IMR-90 (cell line): Measurements from ENCODE around the gene TADA2A. TPM values are rescaled to one million over a fixed set of nuclear protein-coding genes. Genes with fewer than 3 reads are reported as not detected.

ENCODE experiments used
- ATAC-seq: fragments of 200-7000 bp; cut with Tn5 transposase; 2 replicates; pipeline ENCODE4 v1.9.1; 2020; ENCODE audit warnings: low read depth, mild to moderate bottlenecking, moderate library complexity
- BruUV-seq: library from RNA; stranded (reverse); fragments of 400-500 nt; replicated peaks from 2 replicates; lab custom pipeline; 2021; lab: Mats Ljungman, UMichigan
- CTCF ChIA-PET: fragments of 300-600 bp; formaldehyde crosslinking; extraction: SDS; loops from one replicate; lab custom pipeline; 2021; ENCODE audit warnings: antibody characterized with exemption; lab: Yijun Ruan, JAX
- POLR2A ChIA-PET: fragments of 300-600 bp; sonication (Branson Sonifier 250); formaldehyde crosslinking; loops from one replicate; lab custom pipeline; 2022; ENCODE audit warnings: antibody characterized with exemption; ENCODE audit not compliant: unreplicated experiment; lab: Charles Lee
- DNase-seq: peaks from one replicate; pipeline ENCODE4 v3.0.0; 2013
- H2AFZ ChIP-seq: replicated peaks from 2 replicates; pipeline ENCODE3; 2013; ENCODE audit warnings: low read length, mild to moderate bottlenecking; ENCODE audit not compliant: poor library complexity
- H2AK5ac ChIP-seq: 2 replicates; pipeline ENCODE4 v1.6.1; 2013; ENCODE audit warnings: low read depth, low read length, inconsistent platforms
- H2AK9ac ChIP-seq: replicated peaks from 2 replicates; pipeline ENCODE3; 2013; ENCODE audit warnings: mild to moderate bottlenecking, low read depth, low read length, moderate library complexity; ENCODE audit not compliant: poor library complexity
- H2BK120ac ChIP-seq: 2 replicates; pipeline ENCODE4 v1.6.1; 2013; ENCODE audit warnings: low read depth, low read length, inconsistent platforms
- H2BK15ac ChIP-seq: 3 replicates; pipeline ENCODE4 v1.6.1; 2013; ENCODE audit warnings: low read depth, low read length, inconsistent platforms
- H2BK20ac ChIP-seq: 2 replicates; pipeline ENCODE4 v1.6.1; 2013; ENCODE audit warnings: low read depth, mild to moderate bottlenecking, inconsistent platforms, low read length, moderate library complexity
- H2BK5ac ChIP-seq: 2 replicates; pipeline ENCODE4 v1.6.1; 2013; ENCODE audit warnings: mild to moderate bottlenecking, low read depth, low read length, inconsistent platforms; ENCODE audit not compliant: poor library complexity, severe bottlenecking
- H3K14ac ChIP-seq: replicated peaks from 2 replicates; pipeline ENCODE4 v1.6.1; 2013; ENCODE audit warnings: low read depth, low read length, inconsistent platforms
- H3K18ac ChIP-seq: 2 replicates; pipeline ENCODE4 v1.6.1; 2013; ENCODE audit warnings: low read depth, low read length, control low read depth
- H3K23ac ChIP-seq: 2 replicates; pipeline ENCODE4 v1.6.1; 2013; ENCODE audit warnings: low read depth, low read length, inconsistent platforms
- H3K27ac ChIP-seq: 2 replicates; pipeline ENCODE4 v1.5.1; 2013; ENCODE audit warnings: mild to moderate bottlenecking, control low read depth, low read length; ENCODE audit not compliant: insufficient read depth
- H3K27me3 ChIP-seq: 2 replicates; pipeline ENCODE4 v1.6.1; 2013; ENCODE audit warnings: low read length; ENCODE audit not compliant: control insufficient read depth, insufficient read depth
- H3K36me3 ChIP-seq: 2 replicates; pipeline ENCODE4 v1.6.1; 2013; ENCODE audit warnings: low read length, mixed read lengths; ENCODE audit not compliant: control insufficient read depth, insufficient read depth
- H3K4ac ChIP-seq: 2 replicates; pipeline ENCODE4 v1.6.1; 2013; ENCODE audit warnings: low read depth, low read length, inconsistent platforms
- H3K4me1 ChIP-seq: 2 replicates; pipeline ENCODE4 v1.6.1; 2013; ENCODE audit warnings: low read length, mixed read lengths; ENCODE audit not compliant: control insufficient read depth, insufficient read depth
- H3K4me2 ChIP-seq: 2 replicates; pipeline ENCODE4 v1.6.1; 2013; ENCODE audit warnings: low read depth, mild to moderate bottlenecking, control low read depth, low read length, moderate library complexity
- H3K4me3 ChIP-seq: 2 replicates; pipeline ENCODE4 v1.5.1; 2013; ENCODE audit warnings: low read depth, mild to moderate bottlenecking, control low read depth, low read length, moderate library complexity; ENCODE audit not compliant: insufficient read depth
- H3K56ac ChIP-seq: 2 replicates; pipeline ENCODE4 v1.6.1; 2013; ENCODE audit warnings: low read length, inconsistent platforms; ENCODE audit not compliant: insufficient read depth; ENCODE audit errors: extremely low read depth
- H3K79me1 ChIP-seq, 2 experiments: 2 replicates each; pipeline ENCODE4 v1.6.1; 2013; ENCODE audit warnings: low read length in 2 of 2, inconsistent platforms in 1 of 2, low read depth in 1 of 2
- H3K9ac ChIP-seq: 2 replicates; pipeline ENCODE4 v1.6.1; 2013; ENCODE audit warnings: low read depth, low read length, control low read depth
- H3K9me1 ChIP-seq: 2 replicates; pipeline ENCODE4 v1.6.1; 2013; ENCODE audit warnings: low read length, inconsistent platforms; ENCODE audit not compliant: insufficient read depth
- H3K9me3 ChIP-seq: 2 replicates; pipeline ENCODE4 v1.6.1; 2013; ENCODE audit warnings: low read length; ENCODE audit not compliant: control insufficient read depth, insufficient read depth
- H4K20me1 ChIP-seq: 2 replicates; pipeline ENCODE4 v1.6.1; 2013; ENCODE audit warnings: low read length, inconsistent platforms; ENCODE audit not compliant: insufficient read depth
- H4K5ac ChIP-seq: 2 replicates; pipeline ENCODE4 v1.6.1; 2013; ENCODE audit warnings: mild to moderate bottlenecking, low read depth, low read length, control low read depth
- H4K8ac ChIP-seq, 2 experiments: 2 replicates each; pipeline ENCODE4 v1.6.1; 2013; ENCODE audit warnings: low read depth in 2 of 2, low read length in 2 of 2, control low read depth in 1 of 2, inconsistent platforms in 1 of 2
- H4K91ac ChIP-seq: 2 replicates; pipeline ENCODE4 v1.6.1; 2013; ENCODE audit warnings: low read depth, low read length, inconsistent platforms; ENCODE audit not compliant: insufficient read depth
- BHLHE40 ChIP-seq: fragments of 150-350 bp; IDR thresholded peaks from 2 replicates; pipeline ENCODE4 v1.6.1; 2016; ENCODE audit warnings: mild to moderate bottlenecking, low read depth, low read length
- CEBPB ChIP-seq: IDR thresholded peaks from 2 replicates; pipeline ENCODE4 v1.6.1; 2012; ENCODE audit warnings: low read depth, low read length, improper control_type of control experiment
- CTCF ChIP-seq: conservative IDR thresholded peaks from 2 replicates; pipeline ENCODE4 v1.5.1; 2012; ENCODE audit warnings: mild to moderate bottlenecking, low read depth, low read length, improper control_type of control experiment
- ELK1 ChIP-seq: fragments of 150-350 bp; IDR thresholded peaks from 2 replicates; pipeline ENCODE4 v1.6.1; 2016; ENCODE audit warnings: low read depth, mild to moderate bottlenecking, low read length, moderate library complexity, borderline replicate concordance
- FOS ChIP-seq: fragments of 150-350 bp; IDR thresholded peaks from 2 replicates; pipeline ENCODE4 v1.6.1; 2016; ENCODE audit warnings: low read depth, low read length
- MAFK ChIP-seq: IDR thresholded peaks from 2 replicates; pipeline ENCODE4 v1.6.1; 2012; ENCODE audit warnings: low read depth, low read length, improper control_type of control experiment
- MAZ ChIP-seq: IDR thresholded peaks from 2 replicates; pipeline ENCODE4 v1.6.1; 2012; ENCODE audit warnings: low read depth, mild to moderate bottlenecking, low read length, improper control_type of control experiment, moderate library complexity, borderline replicate concordance
- MXI1 ChIP-seq: IDR thresholded peaks from 2 replicates; pipeline ENCODE4 v1.6.1; 2012; ENCODE audit warnings: low read depth, mild to moderate bottlenecking, low read length, moderate library complexity, borderline replicate concordance
- NFE2L2 ChIP-seq: fragments of 150-350 bp; IDR thresholded peaks from 2 replicates; pipeline ENCODE4 v1.6.1; 2016; ENCODE audit warnings: low read depth, mild to moderate bottlenecking, low read length
- POLR2A ChIP-seq: IDR thresholded peaks from 2 replicates; pipeline ENCODE4 v1.6.1; 2012; ENCODE audit warnings: mild to moderate bottlenecking, low read depth, low read length
- RAD21 ChIP-seq: IDR thresholded peaks from 2 replicates; pipeline ENCODE4 v1.6.1; 2012; ENCODE audit warnings: low read length, improper control_type of control experiment
- RCOR1 ChIP-seq: IDR thresholded peaks from 2 replicates; pipeline ENCODE4 v1.6.1; 2012; ENCODE audit warnings: mild to moderate bottlenecking, low read length, improper control_type of control experiment; ENCODE audit not compliant: insufficient replicate concordance
- RFX5 ChIP-seq: IDR thresholded peaks from 2 replicates; pipeline ENCODE4 v1.8.0; 2012; ENCODE audit warnings: low read depth, mild to moderate bottlenecking, low read length, moderate library complexity
- SMC3 ChIP-seq: fragments of 150-350 bp; IDR thresholded peaks from 2 replicates; pipeline ENCODE4 v1.6.1; 2016; ENCODE audit warnings: low read depth, mild to moderate bottlenecking, antibody characterized with exemption, low read length, moderate library complexity
- WGBS, 2 experiments: methylation state at CpG; one replicate each; pipeline versions ENCODE4 v1.1.5 to v1.1.7; 2013; ENCODE audit warnings: missing lambda C conversion rate in 2 of 2; ENCODE audit not compliant: insufficient read length in 1 of 2; ENCODE audit errors: extremely low coverage in 2 of 2; 5-methylcytosine and 5-hydroxymethylcytosine counted together
- dilution Hi-C: fragments of 300-500 bp; cut with HindIII; formaldehyde crosslinking; loops from one replicate; pipeline ENCODE4 v1.14.3; 2018; ENCODE audit warnings: low sequenced_read_pairs; ENCODE audit not compliant: unreplicated experiment
- in situ Hi-C: fragments of 300-500 bp; cut with MboI; formaldehyde crosslinking; loops from 3 replicates; pipeline ENCODE4 v1.14.3; 2019; ENCODE audit warnings: low sequenced_read_pairs, inconsistent platforms, mixed read lengths
- intact Hi-C: fragments of 100-400 bp; cut with micrococcal nuclease; formaldehyde crosslinking; loops from 2 replicates; pipeline ENCODE4 v1.10.0; 2022
- polyA plus RNA-seq, 3 experiments: library from polyadenylated mRNA; depleted of rRNA; stranded (reverse); fragments of >200 nt; gene quantifications; 2 replicates each; pipeline ENCODE4 v1.2.3, GENCODE V29; 2012; ENCODE audit warnings: low replicate concordance in 1 of 3
- total RNA-seq: library from RNA; depleted of rRNA; stranded (reverse); fragments of >200 nt; gene quantifications from 2 replicates; pipeline ENCODE4 v1.2.3, GENCODE V29; 2012
- TF ChIP-seq, protein P1 (sequence below): fragments of 150-350 bp; IDR thresholded peaks from 2 replicates; pipeline ENCODE4 v1.6.1; 2017; ENCODE audit warnings: mild to moderate bottlenecking, antibody characterized with exemption, low read length, low read depth

Gene TADA2A
- total and polyA plus RNA-seq, 2 of the 4 experiments (the other 2 are of a cell fraction), result 13.1 to 19.7 TPM

GRCh38 chr17:37470181-37470580, 63.5 kb downstream of the TADA2A start:
- no TSS peak for BruUV-seq
- H3K23ac ChIP-seq, result no peak overlapping the region
- dilution Hi-C loops, result no loop called here

More at GRCh38 chr17:37470181-37470580, 63.5 kb downstream of the TADA2A start:
- no peak overlapping the region for H3K4me2 ChIP-seq
- CTCF ChIA-PET, result no interaction called here
- H2BK5ac ChIP-seq, result no peak overlapping the region
- H3K9me1 ChIP-seq, result no peaks in the 10 kb centered on the region
- H3K4ac ChIP-seq, result no peak overlapping the region
- H3K14ac ChIP-seq, result no peak overlapping the region
- TF ChIP-seq RAD21 (no peak), MAFK (no peak), POLR2A (no peak), CTCF (no peak), ELK1 (no peak), FOS (no peak), MAZ (no peak), MXI1 (no peak), SMC3 (no peak), RCOR1 (no peak), RFX5 (no peak), CEBPB (no peak), NFE2L2 (no peak), BHLHE40 (no peak)
- TF ChIP-seq, protein P1, sequence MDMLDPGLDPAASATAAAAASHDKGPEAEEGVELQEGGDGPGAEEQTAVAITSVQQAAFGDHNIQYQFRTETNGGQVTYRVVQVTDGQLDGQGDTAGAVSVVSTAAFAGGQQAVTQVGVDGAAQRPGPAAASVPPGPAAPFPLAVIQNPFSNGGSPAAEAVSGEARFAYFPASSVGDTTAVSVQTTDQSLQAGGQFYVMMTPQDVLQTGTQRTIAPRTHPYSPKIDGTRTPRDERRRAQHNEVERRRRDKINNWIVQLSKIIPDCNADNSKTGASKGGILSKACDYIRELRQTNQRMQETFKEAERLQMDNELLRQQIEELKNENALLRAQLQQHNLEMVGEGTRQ, result no peak
- H4K20me1 ChIP-seq, result no peaks in the 10 kb centered on the region
- no peak overlapping the region for H3K9ac ChIP-seq
- ATAC-seq (no peak), DNase-seq (no peak)
- no peaks in the 10 kb centered on the region for H3K27me3 ChIP-seq
- peaks cover 3 to 5% of the 10 kb centered on the region in 2 experiments; a peak in 2 of 4 replicates for H3K79me1 ChIP-seq
- H4K8ac ChIP-seq, result no peak overlapping the region
- peaks cover 29% of the 10 kb centered on the region for H3K36me3 ChIP-seq
- H2AK9ac ChIP-seq, result no peak overlapping the region
- in situ Hi-C loops (no loop called here), intact Hi-C loops (no loop called here)
- H3K4me3 ChIP-seq, result no peak overlapping the region
- no peaks in the 10 kb centered on the region for H3K9me3 ChIP-seq
- no peak overlapping the region for H3K56ac ChIP-seq
- 100% methylated on average over 5 of the region's 7 CpGs; no CpG with 5 or more reads in 1 of the 2 experiments for WGBS, 2 experiments
- no peaks in the 10 kb centered on the region for H3K4me1 ChIP-seq
- H2AFZ ChIP-seq, result no peak overlapping the region
- no peak overlapping the region for H4K91ac ChIP-seq
- no peak overlapping the region for H3K18ac ChIP-seq
- H4K5ac ChIP-seq, result no peak overlapping the region
- H2AK5ac ChIP-seq, result no peak overlapping the region
- H2BK15ac ChIP-seq, result no peak overlapping the region
- POLR2A ChIA-PET, result no interaction called here
- H2BK120ac ChIP-seq, result no peak overlapping the region
- no peak overlapping the region for H3K27ac ChIP-seq
- H2BK20ac ChIP-seq, result no peak overlapping the region
